Transverse colon (tissue), 3 donors: ENCODE results near the gene ZBTB46.

Experiments used
- EP300 ChIP-seq: sonication (generic); formaldehyde crosslinking; IDR thresholded peaks from one replicate; pipeline ENCODE4 v1.6.1; 2017; ENCODE audit warnings: antibody characterized with exemption, low read depth
- TF ChIP-seq, protein P1 (sequence below), 5 experiments: fragments of 200-600 bp in 3 of 5; fragments of 450-650 bp in 2 of 5; sonication (generic) in 3 of 5; IDR thresholded peaks; 1 replicate in 2 of 5; 2 replicates in 3 of 5; pipeline ENCODE4 v1.5.1; 2016 to 2017; ENCODE audit warnings: antibody characterized with exemption in 5 of 5, inconsistent platforms in 3 of 5, mild to moderate bottlenecking in 2 of 5, moderate library complexity in 1 of 5

DNA sequence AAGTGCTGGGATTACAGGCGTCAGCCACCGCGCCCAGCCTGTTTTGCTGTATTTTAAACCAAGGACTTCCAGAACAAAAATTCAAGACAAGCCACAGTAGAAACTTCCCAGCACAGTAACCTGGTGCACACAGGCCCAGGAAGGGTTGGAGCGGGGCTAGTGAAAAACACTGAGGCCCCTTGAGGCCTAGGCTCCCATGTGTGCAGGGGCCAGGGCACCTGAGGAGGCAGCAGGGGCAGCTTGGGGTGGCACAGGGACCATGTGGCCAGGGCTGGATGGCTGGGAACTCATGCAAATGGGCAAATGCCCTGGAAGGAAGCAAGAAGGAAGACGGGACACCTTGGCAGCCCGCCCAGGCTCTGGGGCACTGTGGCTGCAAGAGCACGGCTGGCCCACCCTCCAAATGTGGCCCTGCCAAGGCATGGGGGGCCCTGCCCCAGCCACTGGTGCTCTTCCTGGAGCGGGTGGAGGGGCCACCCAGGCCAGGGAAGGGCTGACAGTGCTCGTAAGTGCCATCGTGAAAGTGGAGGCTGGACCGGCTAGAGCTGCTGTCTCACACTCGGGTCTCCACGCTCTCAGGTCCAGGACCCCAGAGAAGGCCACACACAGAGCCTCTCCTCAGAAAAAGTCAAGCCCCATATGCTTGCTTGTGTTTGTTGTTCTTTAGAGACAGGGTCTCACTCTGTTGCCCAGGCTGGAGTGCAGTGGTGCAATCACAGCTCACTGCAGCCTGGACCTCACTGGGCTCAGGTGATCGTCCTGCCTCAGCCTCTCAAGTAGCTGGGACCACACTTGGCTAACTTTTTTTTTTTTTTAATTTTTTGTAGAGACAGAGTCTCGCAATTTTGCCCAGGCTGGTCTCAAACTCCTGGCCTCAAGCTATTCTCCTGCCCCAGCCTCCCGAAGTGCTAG is 81.2 kb downstream of the ZBTB46 start:
- TF ChIP-seq, protein P1, sequence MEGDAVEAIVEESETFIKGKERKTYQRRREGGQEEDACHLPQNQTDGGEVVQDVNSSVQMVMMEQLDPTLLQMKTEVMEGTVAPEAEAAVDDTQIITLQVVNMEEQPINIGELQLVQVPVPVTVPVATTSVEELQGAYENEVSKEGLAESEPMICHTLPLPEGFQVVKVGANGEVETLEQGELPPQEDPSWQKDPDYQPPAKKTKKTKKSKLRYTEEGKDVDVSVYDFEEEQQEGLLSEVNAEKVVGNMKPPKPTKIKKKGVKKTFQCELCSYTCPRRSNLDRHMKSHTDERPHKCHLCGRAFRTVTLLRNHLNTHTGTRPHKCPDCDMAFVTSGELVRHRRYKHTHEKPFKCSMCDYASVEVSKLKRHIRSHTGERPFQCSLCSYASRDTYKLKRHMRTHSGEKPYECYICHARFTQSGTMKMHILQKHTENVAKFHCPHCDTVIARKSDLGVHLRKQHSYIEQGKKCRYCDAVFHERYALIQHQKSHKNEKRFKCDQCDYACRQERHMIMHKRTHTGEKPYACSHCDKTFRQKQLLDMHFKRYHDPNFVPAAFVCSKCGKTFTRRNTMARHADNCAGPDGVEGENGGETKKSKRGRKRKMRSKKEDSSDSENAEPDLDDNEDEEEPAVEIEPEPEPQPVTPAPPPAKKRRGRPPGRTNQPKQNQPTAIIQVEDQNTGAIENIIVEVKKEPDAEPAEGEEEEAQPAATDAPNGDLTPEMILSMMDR (IDR thresholded peaks at IDR 0.05): no peak
- no peak for TF ChIP-seq EP300
